ENCODE measurements around the gene BRI3. TPM values are rescaled to one million over a fixed set of nuclear protein-coding genes. Genes with fewer than 3 reads are reported as not detected.

The BRI3 gene
- total and polyA plus RNA-seq, 2 of the 13 experiments (the other 11 are each of a cell fraction or from before 2014, with no cell fraction given), result 54.0 to 103 TPM

DNA sequence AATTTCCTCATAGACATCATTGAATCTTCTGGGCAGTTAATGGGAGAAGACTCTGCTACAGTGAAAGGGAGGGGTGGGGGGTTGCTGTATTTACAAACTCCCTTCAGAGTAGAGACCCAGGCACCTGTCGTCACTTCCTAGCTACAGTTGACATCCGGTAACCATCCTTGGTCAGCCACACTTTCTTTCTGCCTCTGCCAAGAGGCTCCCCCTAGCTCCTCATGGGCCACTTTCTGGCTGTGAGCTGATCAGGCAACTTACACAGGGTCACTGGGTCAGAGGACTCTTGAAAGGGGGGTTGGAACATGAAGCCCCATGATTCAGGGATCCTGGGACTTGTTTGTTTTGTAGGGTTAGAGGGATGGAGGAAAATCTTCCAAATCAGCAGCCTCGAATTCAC lies 30.7 kb upstream of the BRI3 start (continued):
- TF ChIP-seq, protein P1, sequence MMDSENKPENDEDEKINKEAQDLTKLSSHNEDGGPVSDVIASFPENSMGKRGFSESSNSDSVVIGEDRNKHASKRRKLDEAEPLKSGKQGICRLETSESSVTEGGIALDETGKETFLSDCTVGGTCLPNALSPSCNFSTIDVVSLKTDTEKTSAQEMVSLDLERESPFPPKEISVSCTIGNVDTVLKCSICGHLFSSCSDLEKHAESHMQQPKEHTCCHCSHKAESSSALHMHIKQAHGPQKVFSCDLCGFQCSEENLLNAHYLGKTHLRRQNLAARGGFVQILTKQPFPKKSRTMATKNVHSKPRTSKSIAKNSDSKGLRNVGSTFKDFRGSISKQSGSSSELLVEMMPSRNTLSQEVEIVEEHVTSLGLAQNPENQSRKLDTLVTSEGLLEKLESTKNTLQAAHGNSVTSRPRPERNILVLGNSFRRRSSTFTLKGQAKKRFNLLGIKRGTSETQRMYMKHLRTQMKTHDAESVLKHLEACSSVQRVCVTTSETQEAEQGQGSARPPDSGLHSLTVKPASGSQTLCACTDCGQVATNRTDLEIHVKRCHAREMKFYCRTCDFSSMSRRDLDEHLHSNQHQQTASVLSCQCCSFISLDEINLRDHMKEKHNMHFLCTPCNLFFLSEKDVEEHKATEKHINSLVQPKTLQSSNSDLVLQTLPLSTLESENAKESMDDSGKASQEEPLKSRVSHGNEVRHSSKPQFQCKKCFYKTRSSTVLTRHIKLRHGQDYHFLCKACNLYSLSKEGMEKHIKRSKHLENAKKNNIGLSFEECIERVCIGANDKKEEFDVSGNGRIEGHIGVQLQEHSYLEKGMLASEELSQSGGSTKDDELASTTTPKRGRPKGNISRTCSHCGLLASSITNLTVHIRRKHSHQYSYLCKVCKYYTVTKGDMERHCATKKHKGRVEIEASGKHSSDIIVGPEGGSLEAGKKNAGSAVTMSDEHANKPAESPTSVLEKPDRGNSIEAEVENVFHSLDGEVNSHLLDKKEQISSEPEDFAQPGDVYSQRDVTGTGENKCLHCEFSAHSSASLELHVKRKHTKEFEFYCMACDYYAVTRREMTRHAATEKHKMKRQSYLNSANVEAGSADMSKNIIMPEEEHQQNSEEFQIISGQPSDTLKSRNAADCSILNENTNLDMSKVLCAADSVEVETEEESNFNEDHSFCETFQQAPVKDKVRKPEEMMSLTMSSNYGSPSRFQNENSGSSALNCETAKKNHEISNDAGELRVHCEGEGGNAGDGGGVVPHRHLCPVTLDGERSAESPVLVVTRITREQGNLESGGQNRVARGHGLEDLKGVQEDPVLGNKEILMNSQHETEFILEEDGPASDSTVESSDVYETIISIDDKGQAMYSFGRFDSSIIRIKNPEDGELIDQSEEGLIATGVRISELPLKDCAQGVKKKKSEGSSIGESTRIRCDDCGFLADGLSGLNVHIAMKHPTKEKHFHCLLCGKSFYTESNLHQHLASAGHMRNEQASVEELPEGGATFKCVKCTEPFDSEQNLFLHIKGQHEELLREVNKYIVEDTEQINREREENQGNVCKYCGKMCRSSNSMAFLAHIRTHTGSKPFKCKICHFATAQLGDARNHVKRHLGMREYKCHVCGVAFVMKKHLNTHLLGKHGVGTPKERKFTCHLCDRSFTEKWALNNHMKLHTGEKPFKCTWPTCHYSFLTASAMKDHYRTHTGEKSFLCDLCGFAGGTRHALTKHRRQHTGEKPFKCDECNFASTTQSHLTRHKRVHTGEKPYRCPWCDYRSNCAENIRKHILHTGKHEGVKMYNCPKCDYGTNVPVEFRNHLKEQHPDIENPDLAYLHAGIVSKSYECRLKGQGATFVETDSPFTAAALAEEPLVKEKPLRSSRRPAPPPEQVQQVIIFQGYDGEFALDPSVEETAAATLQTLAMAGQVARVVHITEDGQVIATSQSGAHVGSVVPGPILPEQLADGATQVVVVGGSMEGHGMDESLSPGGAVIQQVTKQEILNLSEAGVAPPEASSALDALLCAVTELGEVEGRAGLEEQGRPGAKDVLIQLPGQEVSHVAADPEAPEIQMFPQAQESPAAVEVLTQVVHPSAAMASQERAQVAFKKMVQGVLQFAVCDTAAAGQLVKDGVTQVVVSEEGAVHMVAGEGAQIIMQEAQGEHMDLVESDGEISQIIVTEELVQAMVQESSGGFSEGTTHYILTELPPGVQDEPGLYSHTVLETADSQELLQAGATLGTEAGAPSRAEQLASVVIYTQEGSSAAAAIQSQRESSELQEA (CRISPR knock-in tag; IDR thresholded peaks at IDR 0.05; ENCODE audit: not compliant biosample characterization), result no peak
- no peak for TF ChIP-seq EED (CRISPR knock-in tag; IDR thresholded peaks at IDR 0.05)
- no peak for TF ChIP-seq ZFP1 (CRISPR knock-in tag; IDR thresholded peaks at IDR 0.05)
- TF ChIP-seq, protein P2, sequence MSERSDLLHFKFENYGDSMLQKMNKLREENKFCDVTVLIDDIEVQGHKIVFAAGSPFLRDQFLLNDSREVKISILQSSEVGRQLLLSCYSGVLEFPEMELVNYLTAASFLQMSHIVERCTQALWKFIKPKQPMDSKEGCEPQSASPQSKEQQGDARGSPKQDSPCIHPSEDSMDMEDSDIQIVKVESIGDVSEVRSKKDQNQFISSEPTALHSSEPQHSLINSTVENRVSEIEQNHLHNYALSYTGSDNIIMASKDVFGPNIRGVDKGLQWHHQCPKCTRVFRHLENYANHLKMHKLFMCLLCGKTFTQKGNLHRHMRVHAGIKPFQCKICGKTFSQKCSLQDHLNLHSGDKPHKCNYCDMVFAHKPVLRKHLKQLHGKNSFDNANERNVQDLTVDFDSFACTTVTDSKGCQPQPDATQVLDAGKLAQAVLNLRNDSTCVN (CRISPR knock-in tag; IDR thresholded peaks at IDR 0.05; ENCODE audit: borderline replicate concordance), result no peak
- TF ChIP-seq, protein P3, sequence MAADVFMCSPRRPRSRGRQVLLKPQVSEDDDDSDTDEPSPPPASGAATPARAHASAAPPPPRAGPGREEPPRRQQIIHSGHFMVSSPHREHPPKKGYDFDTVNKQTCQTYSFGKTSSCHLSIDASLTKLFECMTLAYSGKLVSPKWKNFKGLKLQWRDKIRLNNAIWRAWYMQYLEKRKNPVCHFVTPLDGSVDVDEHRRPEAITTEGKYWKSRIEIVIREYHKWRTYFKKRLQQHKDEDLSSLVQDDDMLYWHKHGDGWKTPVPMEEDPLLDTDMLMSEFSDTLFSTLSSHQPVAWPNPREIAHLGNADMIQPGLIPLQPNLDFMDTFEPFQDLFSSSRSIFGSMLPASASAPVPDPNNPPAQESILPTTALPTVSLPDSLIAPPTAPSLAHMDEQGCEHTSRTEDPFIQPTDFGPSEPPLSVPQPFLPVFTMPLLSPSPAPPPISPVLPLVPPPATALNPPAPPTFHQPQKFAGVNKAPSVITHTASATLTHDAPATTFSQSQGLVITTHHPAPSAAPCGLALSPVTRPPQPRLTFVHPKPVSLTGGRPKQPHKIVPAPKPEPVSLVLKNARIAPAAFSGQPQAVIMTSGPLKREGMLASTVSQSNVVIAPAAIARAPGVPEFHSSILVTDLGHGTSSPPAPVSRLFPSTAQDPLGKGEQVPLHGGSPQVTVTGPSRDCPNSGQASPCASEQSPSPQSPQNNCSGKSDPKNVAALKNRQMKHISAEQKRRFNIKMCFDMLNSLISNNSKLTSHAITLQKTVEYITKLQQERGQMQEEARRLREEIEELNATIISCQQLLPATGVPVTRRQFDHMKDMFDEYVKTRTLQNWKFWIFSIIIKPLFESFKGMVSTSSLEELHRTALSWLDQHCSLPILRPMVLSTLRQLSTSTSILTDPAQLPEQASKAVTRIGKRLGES (CRISPR knock-in tag; IDR thresholded peaks at IDR 0.05; ENCODE audit: borderline replicate concordance), result no peak
- no peak for TF ChIP-seq SAFB2 (CRISPR knock-in tag; IDR thresholded peaks at IDR 0.05; ENCODE audit: borderline replicate concordance, low read depth)
- TF ChIP-seq PRPF4 (IDR thresholded peaks at IDR 0.05; ENCODE audit: low read depth, low read length, poor library complexity, severe bottlenecking), result no peak
- TF ChIP-seq KLF11 (CRISPR knock-in tag; IDR thresholded peaks at IDR 0.05), result no peak
- no peak for TF ChIP-seq ZNF652 (CRISPR knock-in tag; IDR thresholded peaks at IDR 0.05; ENCODE audit: borderline replicate concordance, low read depth)
- TF ChIP-seq ZNF572 (CRISPR knock-in tag; IDR thresholded peaks at IDR 0.05), result no peak
- no peak for TF ChIP-seq ZFP90 (CRISPR knock-in tag; IDR thresholded peaks at IDR 0.05; ENCODE audit: borderline replicate concordance)
- no peak for TF ChIP-seq ISX (CRISPR knock-in tag; conservative IDR thresholded peaks at IDR 0.05)
- TF ChIP-seq POLR2A (IDR thresholded peaks at IDR 0.05; ENCODE audit: insufficient read depth in 1 of 2, low read depth in 2 of 2, low read length in 2 of 2), result 0 out of 4 replicates have a peak, but pooled peaks of 1 of the 2 experiments have one; percentile 38
- TF ChIP-seq FOXJ3 (CRISPR knock-in tag; IDR thresholded peaks at IDR 0.05; ENCODE audit: borderline replicate concordance), result no peak
- TF ChIP-seq, protein P4, sequence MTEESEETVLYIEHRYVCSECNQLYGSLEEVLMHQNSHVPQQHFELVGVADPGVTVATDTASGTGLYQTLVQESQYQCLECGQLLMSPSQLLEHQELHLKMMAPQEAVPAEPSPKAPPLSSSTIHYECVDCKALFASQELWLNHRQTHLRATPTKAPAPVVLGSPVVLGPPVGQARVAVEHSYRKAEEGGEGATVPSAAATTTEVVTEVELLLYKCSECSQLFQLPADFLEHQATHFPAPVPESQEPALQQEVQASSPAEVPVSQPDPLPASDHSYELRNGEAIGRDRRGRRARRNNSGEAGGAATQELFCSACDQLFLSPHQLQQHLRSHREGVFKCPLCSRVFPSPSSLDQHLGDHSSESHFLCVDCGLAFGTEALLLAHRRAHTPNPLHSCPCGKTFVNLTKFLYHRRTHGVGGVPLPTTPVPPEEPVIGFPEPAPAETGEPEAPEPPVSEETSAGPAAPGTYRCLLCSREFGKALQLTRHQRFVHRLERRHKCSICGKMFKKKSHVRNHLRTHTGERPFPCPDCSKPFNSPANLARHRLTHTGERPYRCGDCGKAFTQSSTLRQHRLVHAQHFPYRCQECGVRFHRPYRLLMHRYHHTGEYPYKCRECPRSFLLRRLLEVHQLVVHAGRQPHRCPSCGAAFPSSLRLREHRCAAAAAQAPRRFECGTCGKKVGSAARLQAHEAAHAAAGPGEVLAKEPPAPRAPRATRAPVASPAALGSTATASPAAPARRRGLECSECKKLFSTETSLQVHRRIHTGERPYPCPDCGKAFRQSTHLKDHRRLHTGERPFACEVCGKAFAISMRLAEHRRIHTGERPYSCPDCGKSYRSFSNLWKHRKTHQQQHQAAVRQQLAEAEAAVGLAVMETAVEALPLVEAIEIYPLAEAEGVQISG (CRISPR knock-in tag; IDR thresholded peaks at IDR 0.05), result peak; percentile 36; the same call in 1 of the 2 replicates
